HG03108 (cell line): ENCODE measurements around the gene SPAG16.
A peak's percentile ranks its signal among the peaks of the same experiment; 100 is the strongest.

Experiments
- ATAC-seq: cut with Tn5 transposase; IDR thresholded peaks from one replicate; pipeline ENCODE4 v1.9.1; 2021; ENCODE audit warnings: moderate library complexity; ENCODE audit not compliant: unreplicated experiment

Gene SPAG16

DNA sequence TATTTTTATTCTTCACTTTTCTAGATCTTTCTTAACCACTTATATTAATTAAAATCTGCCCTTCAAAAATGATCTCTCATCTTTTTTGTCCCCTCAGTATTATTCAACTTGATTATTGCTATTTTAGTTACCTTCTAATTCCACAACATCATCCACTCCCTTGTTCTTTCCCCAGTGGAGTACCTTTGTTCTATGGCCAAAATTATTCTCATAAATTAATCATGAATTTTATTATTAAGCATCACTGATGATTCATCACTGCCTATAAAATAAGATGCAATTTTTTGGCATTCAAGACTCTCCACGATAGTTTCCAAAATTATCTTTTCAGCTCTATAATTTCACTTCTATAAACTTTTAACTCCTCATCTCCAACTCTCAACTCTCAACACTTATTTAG is 505.7 kb downstream of the SPAG16 start:
- no peak for ATAC-seq

DNA sequence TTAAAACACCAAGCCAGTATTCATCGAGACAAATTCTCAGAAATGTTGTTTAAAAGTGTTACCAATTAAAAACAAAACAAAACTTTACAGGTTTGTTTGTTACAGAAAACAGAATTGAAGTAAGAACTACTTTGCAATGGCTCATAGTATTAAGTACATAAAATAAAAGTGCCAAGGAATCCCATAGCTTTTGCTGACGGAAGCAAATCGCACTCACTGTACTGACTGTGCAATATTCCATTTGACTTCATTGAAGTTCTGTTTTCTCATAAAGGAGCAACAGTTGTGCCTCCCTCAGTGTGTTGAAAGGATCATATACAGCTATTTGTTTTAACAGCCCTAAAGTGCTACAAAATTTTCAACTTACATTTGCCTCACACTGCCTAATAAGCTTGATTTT is 507.8 kb downstream of the SPAG16 start:
- ATAC-seq, result no peak

DNA sequence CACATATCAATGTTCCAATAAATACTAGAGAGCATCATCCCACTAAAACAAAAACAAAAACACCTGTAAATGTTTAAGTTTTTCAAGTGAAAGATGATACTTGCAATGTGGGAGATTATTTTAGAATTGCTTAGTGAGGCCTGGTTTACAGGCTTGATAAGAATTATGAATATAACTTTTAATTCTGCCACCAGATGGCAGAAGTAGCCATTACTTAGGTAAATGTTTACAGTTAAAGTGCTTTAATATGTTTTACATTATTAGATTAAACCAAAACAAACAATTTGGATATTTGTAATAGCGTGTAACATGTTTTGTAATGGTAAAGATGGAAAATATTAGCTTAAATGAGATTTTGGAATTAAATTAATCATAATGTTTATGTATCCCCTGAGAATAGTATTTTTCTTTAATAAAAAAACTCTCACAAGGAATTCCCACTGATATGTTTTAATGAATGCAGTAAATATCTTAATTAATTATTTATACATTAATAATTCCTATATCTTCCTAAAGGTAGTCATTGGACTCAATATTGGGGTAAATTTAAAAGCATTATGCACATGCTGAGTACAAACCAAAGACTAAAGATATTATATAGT is 522.0 kb downstream of the SPAG16 start:
- no peak for ATAC-seq

DNA sequence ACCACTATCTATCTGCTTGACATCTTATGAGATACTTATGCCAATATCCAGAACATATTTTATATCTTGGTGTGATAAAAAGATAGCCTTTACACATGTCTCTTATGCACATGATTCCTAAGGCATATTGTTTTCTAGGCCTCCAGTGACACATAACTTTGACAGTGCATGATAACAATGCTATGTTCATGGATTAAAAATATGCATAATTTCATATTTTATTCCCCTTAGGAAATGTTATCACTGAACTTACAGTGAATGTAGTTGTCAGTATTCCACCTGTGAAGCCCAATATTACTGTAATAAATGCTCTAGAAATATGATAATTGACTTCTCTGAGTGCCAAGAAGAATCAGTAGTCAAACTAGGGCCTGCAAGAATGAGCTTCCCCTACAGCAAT is 532.3 kb downstream of the SPAG16 start:
- ATAC-seq, result no peak

DNA sequence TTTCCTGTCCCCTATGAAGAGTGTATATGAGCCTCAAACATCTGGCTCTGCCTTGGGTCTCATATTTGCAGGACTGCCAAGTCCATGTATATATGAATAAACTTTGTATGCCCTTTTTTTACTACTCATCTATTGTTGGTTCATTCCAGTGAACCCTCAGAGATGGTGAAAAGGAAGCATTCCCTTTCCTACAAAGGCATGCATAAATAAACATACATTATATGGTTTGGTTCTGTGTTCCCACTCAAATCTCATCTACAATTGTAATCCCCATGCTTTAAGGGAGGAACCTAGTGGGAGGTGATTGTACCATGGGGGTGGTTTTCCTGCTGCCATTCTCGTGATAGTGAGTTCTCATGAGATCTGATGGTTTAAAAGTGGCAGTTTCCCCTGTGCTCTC is 534.2 kb downstream of the SPAG16 start:
- ATAC-seq, result no peak

GRCh38 chr2:213834331-213834730 is 550.1 kb downstream of the SPAG16 start:
- no peak for ATAC-seq

DNA sequence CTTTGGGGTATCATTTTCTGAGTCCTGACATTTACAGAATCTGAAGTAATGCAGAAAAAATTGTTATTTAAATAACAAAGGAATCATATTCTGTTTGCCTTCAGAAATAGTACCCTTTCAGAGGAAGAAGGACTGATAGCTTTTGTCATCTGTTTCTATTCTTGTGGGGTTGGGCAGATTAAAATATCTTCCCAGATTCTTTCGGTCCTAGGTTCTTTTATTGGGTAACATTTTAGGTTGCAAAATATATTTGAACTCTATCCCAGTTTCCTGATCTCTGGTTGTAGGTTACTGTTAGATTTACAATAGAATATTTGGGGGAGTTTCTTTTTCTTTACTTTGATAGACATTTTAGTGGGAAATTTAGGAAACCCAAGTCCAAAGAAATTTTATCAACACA is 550.5 kb downstream of the SPAG16 start:
- ATAC-seq, result no peak

DNA sequence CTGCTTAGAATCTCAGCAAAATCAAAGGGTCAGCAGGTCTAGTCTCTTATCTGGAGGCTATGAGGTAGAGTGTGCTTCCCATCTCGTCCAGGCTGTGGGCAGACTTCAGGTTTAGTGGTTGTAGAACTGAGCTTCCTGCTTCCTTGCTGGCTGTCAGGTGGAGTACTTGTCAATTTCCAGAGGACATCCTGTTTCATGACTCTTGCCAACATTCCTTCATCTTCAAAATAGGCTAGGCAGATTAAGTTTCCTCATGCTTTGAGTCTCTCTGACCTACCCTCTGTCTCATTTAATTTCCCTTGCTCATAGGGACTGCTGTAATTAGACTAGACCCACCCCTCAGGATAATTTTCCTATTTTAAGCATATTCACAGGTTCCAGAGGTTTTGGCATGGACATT is 562.6 kb downstream of the SPAG16 start:
- ATAC-seq, result no peak

GRCh38 chr2:213847316-213847715 is 563.1 kb downstream of the SPAG16 start:
- ATAC-seq, result no peak

DNA sequence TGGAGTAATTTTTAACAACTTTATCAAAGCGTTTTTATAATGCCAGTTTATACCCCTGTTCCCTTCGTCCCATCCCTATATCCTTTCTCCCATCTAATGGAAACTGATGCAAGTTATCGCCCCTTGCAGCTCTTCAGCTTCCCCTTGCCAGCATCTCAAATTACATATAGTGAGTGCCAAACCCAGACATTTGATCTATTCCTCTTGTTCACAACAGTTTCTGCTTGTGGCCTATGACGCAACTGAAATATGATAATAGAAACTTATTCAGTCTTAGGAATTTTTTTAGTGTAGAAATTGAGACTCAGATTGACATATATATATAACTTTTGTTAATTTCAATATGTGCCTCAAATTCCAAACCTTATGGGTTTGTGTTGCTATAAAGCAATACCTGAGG is 564.4 kb downstream of the SPAG16 start:
- ATAC-seq, result no peak

- ATAC-seq, result no peak
Measured at GRCh38 chr2:213861638-213862037, 577.4 kb downstream of the SPAG16 start.

- no peak for ATAC-seq
Measured at GRCh38 chr2:213862407-213863076, 578.3 kb downstream of the SPAG16 start.

DNA sequence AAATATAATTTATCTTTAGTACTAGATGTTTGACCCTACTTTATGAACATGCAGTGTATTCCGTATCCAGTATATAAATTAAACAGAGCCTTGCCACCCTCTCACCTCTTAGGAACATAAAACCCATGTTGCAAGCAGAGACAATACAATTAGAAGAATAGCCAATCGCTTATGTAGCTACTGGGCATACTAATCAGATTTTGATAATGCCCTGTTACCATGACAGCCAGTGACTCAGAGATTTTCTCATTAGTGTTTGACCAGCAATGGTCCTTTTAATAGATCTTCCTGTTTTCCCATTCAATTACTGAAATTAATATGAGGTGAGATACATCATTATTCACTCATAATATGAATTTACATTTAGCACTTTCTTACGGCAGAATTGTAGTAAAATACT is 579.3 kb downstream of the SPAG16 start:
- no peak for ATAC-seq

DNA sequence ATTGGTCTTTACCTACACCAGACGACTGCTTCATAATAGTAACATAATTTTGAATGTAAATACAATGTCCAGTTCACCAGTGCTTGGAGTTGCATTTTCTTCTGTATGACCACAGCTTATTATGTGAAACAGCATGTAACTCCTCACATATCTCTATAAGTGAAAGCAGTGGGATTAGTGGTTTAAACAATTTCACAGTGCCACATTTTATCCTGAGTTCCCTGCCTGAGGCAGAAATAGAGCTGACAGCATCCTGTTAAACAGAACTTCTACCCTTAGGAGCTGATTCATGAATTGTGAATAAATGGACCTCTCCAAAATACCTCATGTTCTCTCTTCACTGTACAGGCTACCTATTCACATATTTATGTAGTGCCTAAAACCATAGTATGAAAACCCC is 584.3 kb downstream of the SPAG16 start:
- no peak for ATAC-seq

- ATAC-seq, result no peak
Measured at GRCh38 chr2:213885485-213885884, 601.2 kb downstream of the SPAG16 start.

GRCh38 chr2:213914510-213914909 is 630.2 kb downstream of the SPAG16 start:
- no peak for ATAC-seq

DNA sequence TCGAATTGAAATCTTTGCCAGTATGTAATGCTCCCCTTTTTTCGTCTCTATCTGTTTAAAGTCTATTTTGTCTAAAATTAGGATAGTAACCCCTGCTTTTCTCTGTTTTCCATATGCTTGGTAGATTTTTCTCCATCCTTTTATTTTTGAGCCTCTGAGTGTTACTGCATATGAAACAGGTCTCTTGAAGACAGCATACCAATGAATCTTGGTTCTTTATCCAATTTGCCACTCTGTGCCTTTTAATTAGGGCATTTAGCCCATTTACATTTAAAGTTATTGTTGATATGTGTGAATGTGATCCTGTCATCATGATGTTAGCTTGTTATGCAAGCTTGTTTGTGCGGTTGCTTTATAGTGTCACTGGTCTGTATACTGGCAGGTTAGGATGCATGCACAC is 635.8 kb downstream of the SPAG16 start:
- no peak for ATAC-seq

GRCh38 chr2:213923543-213923942 is 639.3 kb downstream of the SPAG16 start:
- ATAC-seq, result no peak

GRCh38 chr2:213934560-213934959 is 650.3 kb downstream of the SPAG16 start:
- peak; percentile 97 for ATAC-seq

DNA sequence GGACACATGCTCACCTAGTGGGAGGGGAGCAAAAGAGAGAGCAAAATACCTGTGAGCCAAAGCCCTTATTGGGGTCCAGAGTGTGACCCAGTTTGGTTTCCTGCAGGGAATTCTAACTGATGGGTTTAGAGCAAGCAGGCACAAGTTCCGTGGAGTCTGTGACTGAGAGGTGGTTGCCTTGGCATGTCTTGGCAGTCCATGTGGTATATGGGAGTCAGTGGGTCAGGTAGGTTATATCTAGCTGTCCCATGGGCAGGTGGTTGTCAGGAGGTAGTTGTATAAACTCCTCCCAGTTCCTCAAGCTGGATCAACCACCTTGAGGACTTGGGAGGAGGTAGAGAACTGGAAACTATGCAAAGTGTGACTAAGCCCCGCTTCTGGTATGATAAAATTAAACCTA is 673.8 kb downstream of the SPAG16 start:
- ATAC-seq, result no peak

DNA sequence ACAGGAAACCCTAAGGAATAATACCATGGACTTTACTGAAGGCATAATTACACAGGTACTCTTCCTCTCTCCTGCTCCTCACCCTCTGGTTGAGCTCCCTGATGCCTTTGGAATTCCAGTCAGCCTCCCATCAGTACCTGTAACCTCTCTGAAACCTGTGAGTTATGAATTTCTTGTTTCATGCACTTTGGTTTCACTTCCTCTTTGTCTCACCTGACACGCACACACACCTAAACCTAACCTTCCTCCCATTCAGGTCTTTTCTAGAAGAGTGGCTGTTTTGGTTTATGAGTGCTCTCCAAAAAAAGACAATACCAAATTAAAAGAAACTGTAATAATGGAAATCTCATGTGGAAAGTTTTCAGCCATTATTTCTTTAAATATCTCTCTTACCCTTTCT is 675.3 kb downstream of the SPAG16 start:
- no peak for ATAC-seq

DNA sequence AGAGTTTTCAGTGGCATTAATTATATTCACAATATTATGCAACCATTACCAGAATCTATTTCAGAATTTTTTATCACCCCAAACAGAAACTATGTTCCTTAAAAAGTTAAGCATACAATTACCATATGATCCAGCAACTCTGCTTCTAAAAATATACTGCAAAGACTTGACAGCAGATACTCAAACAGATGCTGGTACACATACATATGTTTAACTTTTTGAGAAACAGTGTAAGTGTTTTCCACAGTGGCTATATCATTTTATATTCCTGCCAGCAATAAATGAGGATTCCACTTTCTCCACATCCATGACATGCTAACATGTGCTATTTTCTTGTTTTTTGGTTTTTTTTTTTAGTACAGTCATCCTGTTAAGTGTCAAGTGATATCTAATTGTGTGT is 687.3 kb downstream of the SPAG16 start:
- ATAC-seq, result no peak

GRCh38 chr2:213980883-213981282 is 696.6 kb downstream of the SPAG16 start:
- ATAC-seq, result no peak
